ENCODE results near the gene COX11. TPM values are rescaled to one million over a fixed set of nuclear protein-coding genes. Genes with fewer than 3 reads are reported as not detected.

The COX11 gene, protein sequence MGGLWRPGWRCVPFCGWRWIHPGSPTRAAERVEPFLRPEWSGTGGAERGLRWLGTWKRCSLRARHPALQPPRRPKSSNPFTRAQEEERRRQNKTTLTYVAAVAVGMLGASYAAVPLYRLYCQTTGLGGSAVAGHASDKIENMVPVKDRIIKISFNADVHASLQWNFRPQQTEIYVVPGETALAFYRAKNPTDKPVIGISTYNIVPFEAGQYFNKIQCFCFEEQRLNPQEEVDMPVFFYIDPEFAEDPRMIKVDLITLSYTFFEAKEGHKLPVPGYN
- 41.2 and 82.0 TPM in 2 replicates for total RNA-seq

DNA sequence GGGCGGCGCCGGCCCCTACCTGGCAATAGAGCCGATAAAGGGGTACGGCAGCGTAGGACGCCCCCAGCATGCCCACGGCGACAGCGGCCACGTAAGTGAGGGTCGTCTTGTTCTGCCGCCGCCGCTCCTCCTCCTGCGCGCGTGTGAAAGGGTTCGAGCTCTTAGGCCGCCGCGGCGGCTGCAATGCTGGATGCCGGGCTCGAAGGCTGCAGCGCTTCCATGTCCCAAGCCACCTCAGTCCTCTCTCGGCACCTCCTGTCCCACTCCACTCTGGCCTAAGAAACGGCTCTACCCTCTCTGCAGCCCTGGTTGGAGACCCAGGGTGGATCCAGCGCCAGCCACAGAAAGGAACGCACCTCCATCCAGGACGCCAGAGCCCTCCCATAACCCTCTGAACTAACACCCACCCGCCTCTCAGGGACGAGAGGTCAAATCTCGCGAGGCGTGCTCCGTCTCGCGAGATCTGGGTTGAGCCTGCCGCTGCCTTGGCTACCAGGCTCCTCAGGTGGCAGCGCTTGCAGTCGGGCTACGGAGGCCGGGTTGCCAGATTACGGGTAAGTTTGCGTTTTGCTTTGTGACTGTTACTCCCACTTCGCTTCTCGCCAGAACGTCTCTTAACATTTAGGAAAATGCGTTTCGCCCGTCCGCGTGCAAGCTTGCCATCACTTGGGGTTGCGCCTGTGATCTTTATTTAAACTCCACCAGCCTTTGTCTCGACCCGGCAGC lies at the start of gene COX11, which contains the start of gene STXBP4:
Gene COX11, minus strand, starts transcription at position 393 of the 726 bp plus-strand sequence. Its CDS starts 8 bp downstream, at position 385.
Gene STXBP4, plus strand, starts transcription at position 504 of the 726 bp plus-strand sequence. CDS start 17,455 bp downstream, outside the sequence.

Other genes starting within 250 kb of the COX11 start
- gene TOM1L1, start 67.8 kb downstream of the COX11 start, total RNA-seq, result 14.9 and 18.0 TPM in 2 replicates
- 11.8 and 13.9 TPM in 2 replicates for gene STXBP4, start 111 bp upstream of the COX11 start, total RNA-seq